Measurements from ENCODE around the gene EPHB6.

The EPHB6 gene

DNA sequence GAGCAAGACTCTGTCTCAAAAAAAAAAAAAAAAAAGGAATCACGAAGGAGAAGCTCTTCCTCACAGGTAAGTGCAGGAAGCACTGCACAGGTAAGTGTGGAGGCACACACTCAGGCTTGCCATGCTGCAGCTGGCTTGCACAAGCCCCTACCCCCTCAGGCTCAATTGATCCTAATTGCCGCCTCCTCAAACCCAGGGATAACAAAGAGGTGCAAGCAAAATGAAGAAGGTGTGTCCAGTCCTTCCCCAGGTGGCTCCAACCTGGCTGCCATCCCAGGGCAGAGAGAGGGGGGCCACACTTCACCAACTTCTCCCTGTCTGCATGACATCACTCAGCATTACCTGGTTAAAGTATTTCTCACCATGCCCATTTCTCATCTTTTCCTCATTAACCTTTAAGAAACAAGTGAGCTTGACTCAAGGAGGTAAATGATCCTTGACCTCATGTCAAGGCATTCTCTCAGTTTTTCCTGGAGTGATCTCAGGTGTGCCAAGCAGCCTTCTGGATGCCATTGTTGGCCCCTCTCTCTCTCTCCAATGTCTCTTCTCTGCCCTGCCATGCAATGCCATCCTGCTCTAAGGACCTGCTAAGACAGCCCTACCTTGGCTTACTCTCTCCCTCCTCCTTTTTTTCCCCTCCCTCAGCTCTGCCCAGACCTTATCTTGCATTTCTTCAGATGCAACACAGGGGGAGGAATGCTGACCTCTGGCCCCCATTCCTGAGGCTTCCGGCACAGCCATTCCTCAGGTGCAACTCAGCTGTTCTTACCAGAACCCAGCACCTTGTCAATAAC lies 43.7 kb downstream of the EPHB6 start:
- DNase-seq: no peak

DNA sequence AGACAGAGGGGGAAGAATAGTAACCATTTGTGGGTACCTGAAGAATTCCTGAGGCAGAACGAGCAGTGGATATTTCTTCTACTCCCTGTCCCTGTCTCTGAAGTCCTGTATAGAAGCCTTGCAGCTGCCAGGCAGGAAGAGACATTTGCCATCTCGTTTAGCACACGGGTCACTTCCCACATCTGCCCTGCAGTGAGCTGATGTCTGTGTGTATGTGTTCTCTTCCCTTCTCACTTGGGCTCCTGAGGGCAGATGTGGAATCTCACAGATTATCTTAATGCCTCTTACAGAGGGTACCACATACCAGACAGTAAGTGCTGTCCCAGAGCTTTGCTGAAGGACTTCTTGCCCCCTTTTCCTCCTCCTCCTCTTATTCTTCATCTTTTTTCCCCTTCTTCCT lies 44.8 kb downstream of the EPHB6 start:
- DNase-seq: no peak

DNA sequence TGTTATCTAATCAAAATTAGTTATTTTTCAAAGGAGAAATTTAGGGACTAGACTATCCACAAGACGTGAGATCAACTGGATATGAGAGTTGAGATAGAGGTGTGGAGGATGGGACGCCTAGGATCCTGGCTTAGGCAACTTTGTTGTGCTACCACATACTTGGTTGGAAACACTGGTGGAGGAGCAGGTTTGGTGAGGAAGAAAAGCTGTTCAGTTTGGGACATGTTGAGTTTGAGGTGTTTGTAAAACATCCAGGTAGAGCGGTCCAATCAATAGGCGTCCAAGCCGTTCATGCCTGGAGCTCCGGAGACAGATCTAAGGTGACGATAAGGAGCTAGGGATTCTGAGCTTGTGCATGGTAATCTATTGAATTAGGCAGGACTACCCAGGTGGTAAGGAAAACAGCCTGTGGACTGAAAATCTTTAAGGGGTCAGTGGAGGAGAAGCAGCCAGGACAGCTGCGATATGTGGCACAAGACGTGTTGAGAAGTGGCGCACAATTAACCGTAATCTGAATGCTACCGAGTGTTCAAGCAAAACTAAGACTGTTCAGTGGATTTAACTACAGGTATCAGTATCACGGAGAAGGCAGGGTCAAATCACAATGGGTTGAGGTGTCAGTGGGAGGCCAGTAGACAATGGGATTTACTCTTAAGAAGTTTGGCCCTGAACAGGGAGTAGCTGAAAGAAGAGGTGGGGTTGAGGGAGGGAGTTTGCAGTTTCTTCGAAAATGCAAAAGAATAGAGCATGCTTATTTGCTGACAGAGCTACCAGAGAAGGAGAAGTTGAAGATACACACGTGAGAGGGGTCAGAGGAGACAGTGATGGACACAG lies 46.8 kb downstream of the EPHB6 start:
- no peak for DNase-seq

DNA sequence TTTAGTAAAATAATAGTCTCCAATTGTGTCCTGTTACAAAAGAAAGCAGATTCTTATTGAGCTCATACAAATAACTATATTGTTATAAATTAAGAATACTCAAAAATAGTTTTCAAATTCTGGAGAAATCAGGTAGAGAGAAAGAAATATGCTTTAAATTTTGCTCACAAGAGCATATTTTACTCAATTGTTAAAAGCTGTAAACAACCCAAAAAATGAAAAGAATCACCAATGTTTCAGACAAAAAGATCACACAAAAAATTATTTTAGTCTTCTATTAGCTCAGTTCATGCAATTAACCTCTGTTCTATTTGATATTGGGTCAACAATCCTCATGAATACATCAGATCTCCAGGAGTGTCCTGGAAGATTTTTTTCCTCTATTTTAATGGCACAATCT lies 49.3 kb downstream of the EPHB6 start:
- DNase-seq: no peak

- DNase-seq: no peak
Measured at GRCh38 chr7:142905759-142906158, 50.9 kb downstream of the EPHB6 start.

DNA sequence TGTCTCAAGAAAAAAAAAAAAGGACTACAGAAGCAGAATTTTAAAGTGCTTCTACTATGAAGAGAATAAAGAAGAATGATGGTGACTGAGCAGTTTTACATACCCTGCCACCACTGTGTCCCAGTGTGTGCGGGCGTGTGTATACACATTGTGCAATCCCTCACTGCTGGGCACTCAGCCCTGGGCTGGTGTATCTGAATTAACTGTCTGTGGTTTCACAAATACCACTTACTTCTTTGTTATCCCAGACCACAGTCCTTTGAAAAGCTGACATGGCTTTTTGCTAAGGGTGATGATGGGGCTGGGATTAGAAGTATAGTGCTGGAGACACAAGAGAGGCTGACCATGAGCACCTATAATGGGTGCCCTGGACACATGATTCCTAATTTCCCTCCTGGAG lies 51.8 kb downstream of the EPHB6 start:
- DNase-seq: no peak

DNA sequence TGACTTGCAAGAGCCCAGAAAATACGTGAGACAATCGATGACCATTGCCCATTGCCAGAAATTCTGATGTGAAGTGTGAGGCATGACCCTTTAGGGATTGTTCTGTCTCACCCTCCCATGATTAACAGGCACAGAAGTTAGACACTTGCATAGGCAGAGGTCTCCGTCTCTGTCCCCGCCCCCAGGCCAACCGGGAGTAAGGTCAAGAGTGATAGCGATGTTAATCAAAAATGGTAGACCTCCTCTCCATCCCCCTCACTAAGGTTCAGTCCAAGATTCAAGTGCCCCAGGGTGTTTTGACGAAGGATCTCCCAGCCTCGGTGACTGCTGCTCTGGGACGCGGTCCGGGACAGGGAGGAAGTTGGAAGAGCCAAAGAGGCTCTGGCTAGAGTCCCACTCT lies 53.4 kb downstream of the EPHB6 start:
- DNase-seq: no peak

GRCh38 chr7:142908921-142909890 lies 54.3 kb downstream of the EPHB6 start:
- DNase-seq: no peak

- DNase-seq: no peak
Measured at GRCh38 chr7:142910031-142910433, 55.2 kb downstream of the EPHB6 start.

- no peak for DNase-seq
Measured at GRCh38 chr7:142910481-142910880, 55.6 kb downstream of the EPHB6 start.

GRCh38 chr7:142913051-142913450 lies 58.2 kb downstream of the EPHB6 start:
- DNase-seq: no peak

DNA sequence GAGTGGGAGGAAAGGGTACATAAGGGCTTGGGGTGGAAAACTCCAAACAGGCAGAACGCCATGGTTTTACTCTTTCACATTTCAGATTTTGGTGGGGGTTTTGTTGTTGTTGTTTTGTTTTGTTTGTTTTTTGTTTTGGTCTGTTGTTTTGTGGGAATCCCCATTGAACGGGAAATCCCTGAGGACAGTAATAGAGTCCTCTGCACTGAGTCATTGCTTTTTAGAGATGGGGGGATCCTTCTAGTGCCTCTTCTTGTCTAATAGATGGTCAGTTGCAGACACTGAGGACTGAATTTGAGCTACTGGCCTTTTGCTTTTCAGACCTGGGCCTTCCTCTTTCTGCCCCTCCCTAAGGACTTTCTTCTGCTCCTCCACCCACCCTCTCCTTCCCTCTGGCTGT lies 58.7 kb downstream of the EPHB6 start:
- DNase-seq: no peak

GRCh38 chr7:142914121-142914520 lies 59.2 kb downstream of the EPHB6 start:
- DNase-seq: no peak

GRCh38 chr7:142915315-142915714 lies 60.4 kb downstream of the EPHB6 start:
- no peak for DNase-seq

DNA sequence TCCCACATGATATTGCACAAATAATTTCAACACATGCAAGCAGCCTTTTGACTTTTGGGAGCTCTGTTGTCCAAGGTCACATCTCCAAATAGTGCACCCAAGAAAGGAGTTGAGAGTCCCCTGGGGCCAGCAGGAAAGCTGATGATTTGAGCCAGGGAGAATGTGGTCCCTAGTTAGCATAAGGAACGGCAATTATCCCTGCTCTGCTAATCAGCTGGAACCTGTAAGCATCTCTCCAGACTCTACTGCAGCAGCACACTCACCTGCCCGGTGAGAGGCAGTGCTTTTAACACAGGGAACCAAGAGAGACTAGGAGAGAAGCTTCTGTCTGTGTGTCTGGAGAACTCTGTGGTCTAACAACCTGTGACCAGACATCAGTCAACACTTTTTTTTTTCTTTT lies 61.6 kb downstream of the EPHB6 start:
- DNase-seq: no peak

GRCh38 chr7:142917447-142917846 lies 62.6 kb downstream of the EPHB6 start:
- no peak for DNase-seq

- no peak for DNase-seq
Measured at GRCh38 chr7:142918901-142919300, 64.0 kb downstream of the EPHB6 start.

DNA sequence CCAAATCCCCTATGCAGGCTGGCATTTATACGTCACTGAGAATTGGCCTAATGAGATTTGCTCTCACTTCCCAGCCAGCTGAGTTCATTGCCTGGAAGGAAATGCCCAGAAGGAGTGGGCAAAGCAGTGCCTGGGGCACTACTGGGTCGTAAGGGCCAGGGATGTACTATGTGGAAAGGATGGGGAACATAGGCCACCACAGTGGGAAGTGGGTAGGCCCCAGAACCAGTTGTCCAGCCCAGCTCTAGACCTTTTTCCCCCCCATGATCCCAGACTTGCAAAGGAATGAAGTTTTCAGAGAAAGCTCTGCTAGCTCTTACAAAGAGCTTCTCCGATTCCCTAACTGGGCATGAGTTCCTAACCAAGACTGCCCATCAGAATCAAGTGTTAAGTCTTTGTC lies 64.8 kb downstream of the EPHB6 start:
- DNase-seq: no peak

All from amniotic stem cell (primary cell).